ENCODE data around the gene RAET1E.
"Not testable (repeated sequence)": the region's sequence is repeated elsewhere in the genome, so short reads cannot be mapped to it uniquely, and the experiment has no call there.

RAET1E gene

GRCh38 chr6:149860513-149860833 lies 37.4 kb downstream of the RAET1E start:
- DNase-seq = no peak

- DNase-seq = no peak
Observed at GRCh38 chr6:149859938-149860337, 38.0 kb downstream of the RAET1E start.

- no peak for DNase-seq
Observed at GRCh38 chr6:149859368-149859767, 38.5 kb downstream of the RAET1E start.

GRCh38 chr6:149857541-149857940 lies 40.4 kb downstream of the RAET1E start:
- DNase-seq = no peak

- DNase-seq = no peak
Observed at GRCh38 chr6:149856256-149856994, 41.5 kb downstream of the RAET1E start.

- DNase-seq = no peak
Observed at GRCh38 chr6:149855741-149856140, 42.2 kb downstream of the RAET1E start.

- no peak for DNase-seq
Observed at GRCh38 chr6:149855040-149855654, 42.8 kb downstream of the RAET1E start.

GRCh38 chr6:149854532-149854931 lies 43.4 kb downstream of the RAET1E start:
- DNase-seq = no peak

- not testable (repeated sequence) for DNase-seq
Observed at GRCh38 chr6:149854017-149854416, 43.9 kb downstream of the RAET1E start.

- no peak for DNase-seq
Observed at GRCh38 chr6:149852881-149853280, 45.0 kb downstream of the RAET1E start.

GRCh38 chr6:149852180-149852579 lies 45.7 kb downstream of the RAET1E start:
- no peak for DNase-seq

- DNase-seq = no peak
Observed at GRCh38 chr6:149851461-149852110, 46.3 kb downstream of the RAET1E start.

GRCh38 chr6:149848343-149848742 lies 49.6 kb downstream of the RAET1E start:
- DNase-seq = not testable (repeated sequence)

Measured in CD4-positive, alpha-beta T cell treated with Interleukin-6 for 4 hours (primary cell).